Esophagus squamous epithelium (tissue), 4 donors: ENCODE measurements around the gene DMRTC1B.
"Not testable (repeated sequence)": the region's sequence is repeated elsewhere in the genome, so short reads cannot be mapped to it uniquely, and the experiment has no call there.

ENCODE experiments used
- POLR2A ChIP-seq, 4 donors: fragments of 450-650 bp; IDR thresholded peaks; one replicate each; pipeline ENCODE4 v1.6.1; 2017; ENCODE audit warnings: antibody characterized with exemption in 4 of 4, mild to moderate bottlenecking in 4 of 4, moderate library complexity in 3 of 4
- TF ChIP-seq, protein P1 (sequence below), 6 experiments: fragments of 450-650 bp in 4 of 6; fragments of 200-600 bp in 2 of 6; sonication (generic) in 2 of 6; IDR thresholded peaks; one replicate each; pipeline ENCODE4 v1.5.1; 2016 to 2019; ENCODE audit warnings: antibody characterized with exemption in 6 of 6, mild to moderate bottlenecking in 4 of 6, moderate library complexity in 4 of 6

DNA sequence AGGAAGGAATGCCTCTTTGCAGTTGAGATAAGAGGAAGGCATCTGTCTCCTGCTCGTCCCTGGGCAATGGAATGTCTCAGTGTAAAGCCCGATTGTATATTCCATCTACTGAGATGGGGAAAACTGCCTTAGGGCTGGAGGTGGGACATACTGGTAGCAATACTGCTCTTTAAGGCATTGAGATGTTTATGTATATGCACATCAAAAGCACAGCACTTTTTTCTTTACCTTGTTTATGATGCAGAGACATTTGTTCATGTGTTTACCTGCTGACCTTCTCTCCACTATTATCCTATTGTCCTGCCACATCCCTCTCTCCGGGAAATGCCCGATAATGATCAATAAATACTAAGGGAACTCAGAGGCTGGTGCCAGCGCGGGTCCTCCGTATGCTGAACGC lies 43.1 kb upstream of the DMRTC1B start:
- TF ChIP-seq, protein P1, sequence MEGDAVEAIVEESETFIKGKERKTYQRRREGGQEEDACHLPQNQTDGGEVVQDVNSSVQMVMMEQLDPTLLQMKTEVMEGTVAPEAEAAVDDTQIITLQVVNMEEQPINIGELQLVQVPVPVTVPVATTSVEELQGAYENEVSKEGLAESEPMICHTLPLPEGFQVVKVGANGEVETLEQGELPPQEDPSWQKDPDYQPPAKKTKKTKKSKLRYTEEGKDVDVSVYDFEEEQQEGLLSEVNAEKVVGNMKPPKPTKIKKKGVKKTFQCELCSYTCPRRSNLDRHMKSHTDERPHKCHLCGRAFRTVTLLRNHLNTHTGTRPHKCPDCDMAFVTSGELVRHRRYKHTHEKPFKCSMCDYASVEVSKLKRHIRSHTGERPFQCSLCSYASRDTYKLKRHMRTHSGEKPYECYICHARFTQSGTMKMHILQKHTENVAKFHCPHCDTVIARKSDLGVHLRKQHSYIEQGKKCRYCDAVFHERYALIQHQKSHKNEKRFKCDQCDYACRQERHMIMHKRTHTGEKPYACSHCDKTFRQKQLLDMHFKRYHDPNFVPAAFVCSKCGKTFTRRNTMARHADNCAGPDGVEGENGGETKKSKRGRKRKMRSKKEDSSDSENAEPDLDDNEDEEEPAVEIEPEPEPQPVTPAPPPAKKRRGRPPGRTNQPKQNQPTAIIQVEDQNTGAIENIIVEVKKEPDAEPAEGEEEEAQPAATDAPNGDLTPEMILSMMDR (IDR thresholded peaks at IDR 0.05): not testable (repeated sequence)
- not testable (repeated sequence) for TF ChIP-seq POLR2A (IDR thresholded peaks at IDR 0.05)
